NCI-H2081 treated with DMSO at 0.1 percent for 48 hours (cell line): ENCODE results near the gene ALOX12.
"Not testable (repeated sequence)": the region's sequence is repeated elsewhere in the genome, so short reads cannot be mapped to it uniquely, and the experiment has no call there.

ENCODE experiments used
- DNase-seq: peaks from one replicate; lab custom pipeline; 2025; lab: John Stamatoyannopoulos, UW

ALOX12 gene

GRCh38 chr17:7045492-7046126 lies 49.8 kb downstream of the ALOX12 start:
- DNase-seq: no peak

DNA sequence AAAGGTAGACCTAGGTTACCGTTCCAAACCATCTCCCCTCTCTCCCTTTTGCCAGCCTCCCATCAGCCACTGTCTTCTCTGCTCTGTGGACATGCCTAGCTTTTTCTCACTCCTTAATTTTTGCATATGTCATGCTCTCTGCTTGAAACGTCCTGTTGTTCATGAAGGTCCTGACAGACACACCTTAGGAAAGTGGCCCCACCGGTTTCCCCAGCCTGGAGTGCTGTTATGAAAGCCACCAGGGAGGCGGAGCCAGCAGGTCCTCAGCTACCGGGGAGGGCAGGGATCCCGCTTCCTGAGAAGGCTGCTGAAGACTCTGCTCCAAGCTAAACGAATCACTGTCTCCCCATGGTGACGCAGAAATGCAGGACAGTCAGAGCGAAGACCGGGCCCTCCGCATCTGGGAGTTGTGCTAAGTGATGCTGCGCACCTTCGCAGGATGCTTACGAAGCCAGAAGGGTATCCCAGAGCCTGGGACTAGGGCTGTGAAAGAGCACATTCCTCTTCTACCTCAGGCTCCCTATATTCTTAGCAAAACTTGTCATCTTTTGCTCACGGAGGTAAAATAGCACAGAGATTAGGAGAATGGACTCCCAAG lies 50.4 kb downstream of the ALOX12 start:
- no peak for DNase-seq

- not testable (repeated sequence) for DNase-seq
Observed at GRCh38 chr17:7046725-7047397, 51.0 kb downstream of the ALOX12 start.

DNA sequence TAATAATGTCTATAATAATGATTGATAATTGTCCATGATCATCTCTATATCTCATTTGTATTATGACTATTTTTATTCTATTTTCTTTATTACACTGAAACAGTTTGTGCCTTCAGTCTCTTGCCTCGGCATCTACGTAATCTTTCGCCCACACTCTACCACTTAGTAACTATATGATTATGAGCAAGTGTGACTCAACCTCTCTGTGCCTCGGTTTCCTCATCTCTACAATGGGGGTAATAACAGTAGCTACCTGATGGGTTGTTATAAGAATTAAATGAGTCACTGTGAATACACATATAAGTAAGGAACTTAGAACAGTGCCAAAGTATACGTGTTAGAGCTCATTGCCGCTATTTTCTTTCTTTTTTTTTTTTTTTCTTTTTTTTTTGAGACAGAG lies 51.7 kb downstream of the ALOX12 start:
- no peak for DNase-seq

DNA sequence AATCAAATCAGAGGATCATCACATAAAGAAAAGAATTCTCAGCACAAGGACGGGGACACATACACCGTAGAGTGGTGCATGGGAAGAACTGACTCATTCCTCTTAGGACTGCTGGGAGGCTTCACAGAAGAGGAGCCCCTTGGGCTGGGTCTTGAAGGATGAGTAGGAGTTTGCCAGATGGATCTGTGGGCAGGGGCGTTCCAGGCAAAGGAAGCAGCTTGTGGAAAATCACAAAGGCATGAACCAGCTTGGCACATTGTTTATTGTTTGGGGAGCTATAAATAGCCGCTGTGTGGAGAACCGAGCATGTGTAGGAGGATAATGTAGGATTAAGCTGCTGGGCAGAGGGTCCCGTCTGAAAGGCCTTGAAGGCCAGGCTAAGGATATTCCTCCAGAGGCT lies 53.1 kb downstream of the ALOX12 start:
- no peak for DNase-seq

- not testable (repeated sequence) for DNase-seq
Observed at GRCh38 chr17:7050583-7050982, 54.7 kb downstream of the ALOX12 start.

- DNase-seq: no peak
Observed at GRCh38 chr17:7056386-7056785, 60.5 kb downstream of the ALOX12 start.

GRCh38 chr17:7058831-7059447 lies 63.1 kb downstream of the ALOX12 start:
- DNase-seq: no peak
